GM10248 (cell line): ENCODE results near the gene RTP5.

Experiments used
- CTCF ChIA-PET: fragments of 300-600 bp; sonication (Branson Sonifier 250); formaldehyde crosslinking; extraction: SDS; loops from one replicate; lab custom pipeline; 2021; ENCODE audit warnings: antibody characterized with exemption; lab: Yijun Ruan, JAX
- POLR2A ChIA-PET: fragments of 350-650 bp; sonication (Branson Sonifier 250); formaldehyde crosslinking; extraction: SDS; loops from one replicate; lab custom pipeline; 2020; ENCODE audit warnings: antibody characterized with exemption; lab: Yijun Ruan, JAX
- DNase-seq: peaks from one replicate; pipeline ENCODE4 v3.0.0; 2012; ENCODE audit errors: extremely low spot score
- TF ChIP-seq, protein P1 (sequence below): IDR thresholded peaks from 2 replicates; pipeline ENCODE4 v1.5.1; 2012; ENCODE audit warnings: mild to moderate bottlenecking, low read depth; ENCODE audit errors: extremely low read depth, missing control alignments, control extremely low read depth

Gene RTP5

GRCh38 chr2:241854342-241855244 is 14.9 kb upstream of the RTP5 start:
- CTCF ChIA-PET, result interaction anchor here (1.9 kb wide), 1 partner anchor 24 kb away, joined by 4 read pairs; no protein-coding TSS in a partner anchor
- TF ChIP-seq, protein P1, sequence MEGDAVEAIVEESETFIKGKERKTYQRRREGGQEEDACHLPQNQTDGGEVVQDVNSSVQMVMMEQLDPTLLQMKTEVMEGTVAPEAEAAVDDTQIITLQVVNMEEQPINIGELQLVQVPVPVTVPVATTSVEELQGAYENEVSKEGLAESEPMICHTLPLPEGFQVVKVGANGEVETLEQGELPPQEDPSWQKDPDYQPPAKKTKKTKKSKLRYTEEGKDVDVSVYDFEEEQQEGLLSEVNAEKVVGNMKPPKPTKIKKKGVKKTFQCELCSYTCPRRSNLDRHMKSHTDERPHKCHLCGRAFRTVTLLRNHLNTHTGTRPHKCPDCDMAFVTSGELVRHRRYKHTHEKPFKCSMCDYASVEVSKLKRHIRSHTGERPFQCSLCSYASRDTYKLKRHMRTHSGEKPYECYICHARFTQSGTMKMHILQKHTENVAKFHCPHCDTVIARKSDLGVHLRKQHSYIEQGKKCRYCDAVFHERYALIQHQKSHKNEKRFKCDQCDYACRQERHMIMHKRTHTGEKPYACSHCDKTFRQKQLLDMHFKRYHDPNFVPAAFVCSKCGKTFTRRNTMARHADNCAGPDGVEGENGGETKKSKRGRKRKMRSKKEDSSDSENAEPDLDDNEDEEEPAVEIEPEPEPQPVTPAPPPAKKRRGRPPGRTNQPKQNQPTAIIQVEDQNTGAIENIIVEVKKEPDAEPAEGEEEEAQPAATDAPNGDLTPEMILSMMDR, result no peak
- POLR2A ChIA-PET, result interaction anchor here (0.6 to 0.7 kb wide), 2 partner anchors 13 to 148 kb away, joined by 4 to 5 read pairs; no protein-coding TSS in a partner anchor
- DNase-seq, result no peak

DNA sequence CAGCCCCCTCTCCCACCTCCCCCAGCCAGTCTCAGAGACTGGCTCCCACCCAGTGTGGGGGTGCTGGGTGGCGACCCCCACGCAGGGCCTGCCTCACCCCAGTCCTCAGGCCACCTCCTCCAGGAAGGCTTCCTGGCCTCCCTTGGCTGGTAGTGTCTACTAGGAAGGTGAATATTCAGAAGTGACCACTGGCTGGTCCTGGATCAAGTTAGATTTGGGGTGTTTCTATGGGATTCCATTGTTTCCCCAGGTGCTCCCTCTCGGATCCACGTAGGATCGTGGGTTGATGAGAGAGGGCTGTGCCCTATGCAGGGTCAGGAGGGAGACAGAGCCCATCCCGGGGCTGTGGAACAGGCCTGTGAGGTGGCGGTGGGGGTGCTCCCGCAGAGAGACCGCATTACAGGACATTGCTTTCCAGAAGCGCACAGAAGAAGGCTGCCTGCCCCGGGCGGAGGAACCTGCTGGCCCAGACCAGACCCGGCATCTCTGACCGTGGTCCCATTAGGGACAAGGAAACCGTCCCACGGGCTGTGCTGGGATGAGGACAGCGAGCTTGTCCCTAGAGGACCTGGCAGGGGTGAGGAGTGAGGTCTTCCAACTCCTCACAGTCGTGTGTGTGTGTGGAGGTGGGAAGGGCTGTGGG is 14.2 kb upstream of the RTP5 start:
- ChIA-PET POLR2A (interaction anchor here (0.6 to 1.3 kb wide), 2 partner anchors 11 to 13 kb away, joined by 4 to 5 read pairs; no protein-coding TSS in a partner anchor), CTCF (interaction anchor here (0.8 to 1.9 kb wide), 4 partner anchors 12 to 24 kb away, joined by 3 to 6 read pairs (median 4); no protein-coding TSS in a partner anchor)
- TF ChIP-seq, protein P1, result no peak
- DNase-seq, result no peak

- TF ChIP-seq, protein P1, result no peak
- DNase-seq, result no peak
- ChIA-PET POLR2A (interaction anchor here (1.3 kb wide), 1 partner anchor 12 kb away, joined by 5 read pairs; no protein-coding TSS in a partner anchor), CTCF (interaction anchor here (0.8 to 1.8 kb wide), 4 partner anchors 12 to 23 kb away, joined by 3 to 6 read pairs (median 4); no protein-coding TSS in a partner anchor)
Measured at GRCh38 chr2:241855888-241856422, 13.6 kb upstream of the RTP5 start.

DNA sequence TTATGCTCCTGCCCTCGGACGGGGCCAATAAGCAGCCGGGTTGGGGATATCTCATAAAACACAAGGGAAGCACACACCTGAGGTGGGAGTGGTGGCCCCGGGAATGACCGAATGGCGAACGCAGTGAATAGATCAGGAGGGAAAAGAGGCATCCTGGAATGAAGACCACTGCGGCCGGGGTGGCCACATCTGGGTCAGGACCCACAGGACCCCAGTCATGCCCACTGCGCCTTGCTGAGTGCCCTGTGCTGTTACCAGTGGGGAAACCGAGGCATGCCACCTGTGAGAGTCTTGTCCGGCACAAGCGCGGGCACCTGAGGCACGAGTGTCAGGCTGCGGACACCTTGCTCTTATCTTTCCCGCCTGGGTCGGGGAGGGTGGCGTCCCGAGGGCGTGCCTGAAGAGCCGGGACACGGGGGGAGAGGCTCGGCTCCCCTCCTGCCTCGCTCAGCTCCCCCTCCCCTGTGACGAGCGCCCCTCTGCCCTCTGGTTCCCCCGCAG is 12.4 kb upstream of the RTP5 start:
- POLR2A ChIA-PET, result interaction anchor here (1.3 kb wide), 1 partner anchor 13 kb away, joined by 5 read pairs; no protein-coding TSS in a partner anchor
- DNase-seq, result no peak

GRCh38 chr2:241857572-241858121 is 11.9 kb upstream of the RTP5 start:
- DNase-seq, result no peak
- ChIA-PET CTCF (interaction anchor here (1.7 kb wide), 1 partner anchor 16 kb away, joined by 4 read pairs; no protein-coding TSS in a partner anchor), POLR2A (no interaction called here)
- TF ChIP-seq, protein P1, result no peak

More for the DNA sequence above, 12.4 kb upstream of the RTP5 start:
- TF ChIP-seq, protein P1, result no peak
- CTCF ChIA-PET, result interaction anchor here (1.7 to 1.8 kb wide), 2 partner anchors 16 to 22 kb away, joined by 4 to 6 read pairs; no protein-coding TSS in a partner anchor
